Keratinocyte (primary cell): Measurements from ENCODE around the gene CACNB4. TPM values are rescaled to one million over a fixed set of nuclear protein-coding genes. Genes with fewer than 3 reads are reported as not detected.

Experiments
- DNase-seq: peaks from one replicate; pipeline ENCODE4 v3.0.0-alpha.2; 2011; ENCODE audit warnings: low read depth, missing footprints, low spot score
- FAIRE-seq: peaks from 2 replicates; lab custom pipeline; 2011; peaks lifted over from hg19 to GRCh38; lab: Jason Lieb, UNC
- H2AFZ ChIP-seq: 2 replicates; pipeline ENCODE4 v1.6.0; 2012; ENCODE audit warnings: low read length, control low read depth, inconsistent platforms; ENCODE audit not compliant: control insufficient read depth
- H3K27ac ChIP-seq: 2 replicates; pipeline ENCODE4 v1.5.1; 2011; ENCODE audit warnings: low read length; ENCODE audit not compliant: control insufficient read depth, insufficient read depth
- H3K27me3 ChIP-seq: 3 replicates; pipeline ENCODE4 v1.6.0; 2011; ENCODE audit warnings: low read length; ENCODE audit not compliant: control insufficient read depth, insufficient read depth; ENCODE audit errors: extremely low read depth
- H3K36me3 ChIP-seq, 2 experiments: 2 replicates in 1 of 2; 3 replicates in 1 of 2; pipeline ENCODE4 v1.5.1; 2011; ENCODE audit warnings: low read length in 2 of 2, mild to moderate bottlenecking in 1 of 2; ENCODE audit not compliant: control insufficient read depth in 2 of 2, insufficient read depth in 2 of 2; ENCODE audit errors: extremely low read depth in 1 of 2
- H3K4me1 ChIP-seq: 3 replicates; pipeline ENCODE4 v1.5.1; 2011; ENCODE audit warnings: low read length; ENCODE audit not compliant: control insufficient read depth, insufficient read depth; ENCODE audit errors: extremely low read depth
- H3K4me2 ChIP-seq: 3 replicates; pipeline ENCODE4 v1.6.0; 2011; ENCODE audit warnings: low read depth, low read length; ENCODE audit not compliant: control insufficient read depth, insufficient read depth; ENCODE audit errors: extremely low read depth
- H3K4me3 ChIP-seq, 3 experiments: fragments of 200-600 bp in 1 of 3; sonication (generic) in 1 of 3; 2 replicates in 2 of 3; 3 replicates in 1 of 3; pipeline ENCODE4 v1.5.1; 2011 to 2016; ENCODE audit warnings: low read length in 3 of 3, mild to moderate bottlenecking in 3 of 3, control low read depth in 2 of 3, inconsistent platforms in 1 of 3, low read depth in 1 of 3, mixed read lengths in 1 of 3, mixed run types in 1 of 3, moderate library complexity in 1 of 3; ENCODE audit not compliant: control insufficient read depth in 2 of 3, insufficient read depth in 2 of 3; ENCODE audit errors: extremely low read depth in 1 of 3
- H3K79me2 ChIP-seq: 2 replicates; pipeline ENCODE4 v1.6.0; 2012; ENCODE audit warnings: low read length; ENCODE audit not compliant: control insufficient read depth, insufficient read depth
- H3K9ac ChIP-seq: 3 replicates; pipeline ENCODE4 v1.6.0; 2011; ENCODE audit warnings: low read length; ENCODE audit not compliant: control insufficient read depth, insufficient read depth; ENCODE audit errors: extremely low read depth
- H3K9me1 ChIP-seq: 3 replicates; pipeline ENCODE4 v1.6.0; 2011; ENCODE audit warnings: low read length; ENCODE audit not compliant: control insufficient read depth, insufficient read depth; ENCODE audit errors: extremely low read depth
- H3K9me3 ChIP-seq: 2 replicates; pipeline ENCODE4 v1.5.1; 2012; ENCODE audit warnings: low read depth, low read length; ENCODE audit not compliant: control insufficient read depth
- H4K20me1 ChIP-seq: 3 replicates; pipeline ENCODE4 v1.6.0; 2011; ENCODE audit warnings: low read length; ENCODE audit not compliant: control insufficient read depth, insufficient read depth; ENCODE audit errors: extremely low read depth
- CTCF ChIP-seq, 3 experiments: IDR thresholded peaks in 1 of 3; conservative IDR thresholded peaks in 1 of 3; optimal IDR thresholded peaks in 1 of 3; 2 replicates in 2 of 3; 3 replicates in 1 of 3; pipeline versions ENCODE3 to v1.5.1; 2011; ENCODE audit warnings: low read length in 3 of 3, mild to moderate bottlenecking in 3 of 3, moderate library complexity in 2 of 3, control low read depth in 1 of 3, inconsistent platforms in 1 of 3; ENCODE audit not compliant: insufficient read depth in 2 of 3; ENCODE audit errors: extremely low read depth in 1 of 3
- EZH2 ChIP-seq: IDR thresholded peaks from one replicate; pipeline ENCODE4 v1.6.1; 2012; ENCODE audit warnings: inconsistent platforms, mild to moderate bottlenecking, low read length, moderate library complexity
- dilution Hi-C: fragments of 300-500 bp; cut with MboI; formaldehyde crosslinking; loops from one replicate; pipeline ENCODE4 v1.7.0; 2020; ENCODE audit warnings: low sequenced_read_pairs; ENCODE audit not compliant: extremely low pct_ligation_motif_present
- polyA plus RNA-seq, 5 experiments: library from polyadenylated mRNA; depleted of rRNA in 3 of 5; stranded (reverse) in 3 of 5; stranded (forward) in 1 of 5; unstranded in 1 of 5; fragments of >200 nt; gene quantifications; 1 replicate in 1 of 5; 2 replicates in 3 of 5; 3 replicates in 1 of 5; pipeline versions ENCODE4 v1.2.1 to v1.2.3, GENCODE V29; 2011 to 2012; ENCODE audit warnings: missing spikeins in 2 of 5, low read depth in 1 of 5, low replicate concordance in 1 of 5

Gene CACNB4
- polyA plus RNA-seq, 1 donor (not counting 4 experiments of a cell fraction or from before 2014, with no cell fraction given), result 0.30 TPM

DNA sequence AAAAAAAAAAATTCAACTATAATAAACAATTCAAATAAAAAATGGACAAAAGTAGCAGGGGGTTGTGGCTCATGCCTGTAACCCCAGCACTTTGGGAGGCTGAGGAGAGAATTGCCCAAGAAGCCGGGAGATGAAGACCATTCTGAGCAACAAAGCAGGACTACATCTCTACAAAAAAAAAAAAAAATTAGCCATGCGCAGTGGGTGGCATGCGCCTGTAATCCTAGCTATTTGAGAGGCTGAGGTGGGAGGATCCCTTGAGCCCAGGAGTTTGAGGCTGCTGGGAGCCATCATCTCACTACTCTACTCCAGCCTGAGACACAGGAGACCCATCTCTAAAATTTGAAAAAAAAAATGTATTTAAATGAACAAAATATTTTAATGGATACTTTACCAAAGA, 4.4 kb upstream of the CACNB4 start:
- no peak overlapping the region for H3K4me2 ChIP-seq
- dilution Hi-C loops, result no loop called here
- TF ChIP-seq EZH2 (no peak), CTCF (optimal IDR thresholded peaks at IDR 0.05 in 1 of 3, IDR thresholded peaks at IDR 0.05 in 1 of 3, conservative IDR thresholded peaks at IDR 0.05 in 1 of 3; ENCODE audit: extremely low read depth in 1 of 3, insufficient read depth in 2 of 3, low read length in 3 of 3) (no peak)
- FAIRE-seq (no peak), DNase-seq (no peak)
- no peak overlapping the region for H2AFZ ChIP-seq
- H3K9me3 ChIP-seq, result no peaks in the 10 kb centered on the region
- H3K4me1 ChIP-seq, result peaks cover 10% of the 10 kb centered on the region
- no peaks in the 10 kb centered on the region for H4K20me1 ChIP-seq
- H3K4me3 ChIP-seq, result no peak overlapping the region
- no peaks in the 10 kb centered on the region for H3K36me3 ChIP-seq
- no peak overlapping the region for H3K9ac ChIP-seq
- no peaks in the 10 kb centered on the region for H3K9me1 ChIP-seq
- no peaks in the 10 kb centered on the region for H3K79me2 ChIP-seq
- no peak overlapping the region for H3K27ac ChIP-seq
- H3K27me3 ChIP-seq, result peaks cover 36% of the 10 kb centered on the region

DNA sequence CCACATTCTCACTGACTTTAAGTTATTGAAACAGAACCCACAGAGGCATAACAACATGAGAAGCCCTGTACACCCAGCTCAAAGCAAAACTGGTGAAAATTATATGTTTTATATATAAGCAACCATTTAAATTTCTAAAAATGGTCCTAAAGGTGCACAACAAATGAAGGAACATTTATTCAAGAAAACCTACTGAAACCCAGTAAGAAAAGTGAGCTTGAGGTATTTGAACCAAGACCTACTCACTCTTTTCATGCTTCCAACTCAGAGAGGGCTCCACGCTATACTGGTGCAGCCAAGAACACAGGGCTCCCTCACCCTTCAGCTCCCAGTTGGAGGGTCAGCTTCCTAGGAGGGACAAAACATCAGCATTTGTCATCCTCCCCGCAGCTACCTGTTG, 2.1 kb upstream of the CACNB4 start:
- TF ChIP-seq CTCF (optimal IDR thresholded peaks at IDR 0.05 in 1 of 3, IDR thresholded peaks at IDR 0.05 in 1 of 3, conservative IDR thresholded peaks at IDR 0.05 in 1 of 3; ENCODE audit: extremely low read depth in 1 of 3, insufficient read depth in 2 of 3, low read length in 3 of 3) (no peak), EZH2 (no peak)
- dilution Hi-C loops, result no loop called here
- Histone ChIP-seq H3K9ac (no peak overlapping the region), H3K4me1 (peaks cover 17% of the 10 kb centered on the region), H3K27me3 (peaks cover 52% of the 10 kb centered on the region), H3K27ac (no peak overlapping the region), H2AFZ (no peak overlapping the region), H3K9me1 (no peaks in the 10 kb centered on the region), H4K20me1 (no peaks in the 10 kb centered on the region), H3K9me3 (no peaks in the 10 kb centered on the region), H3K36me3 (no peaks in the 10 kb centered on the region), H3K4me3 (no peak overlapping the region), H3K79me2 (no peaks in the 10 kb centered on the region), H3K4me2 (no peak overlapping the region)
- DNase-seq (no peak), FAIRE-seq (no peak)
